T-cell (primary cell): ENCODE data around the gene PRKCA. TPM values are rescaled to one million over a fixed set of nuclear protein-coding genes. Genes with fewer than 3 reads are reported as not detected.

Experiments
- ATAC-seq, 4 experiments: fragments of 200-7000 bp in 3 of 4; fragments of 150-1000 bp in 1 of 4; cut with Tn5 transposase; replicated peaks in 1 of 4; 1 replicate in 3 of 4; 2 replicates in 1 of 4; pipeline ENCODE4 v1.10.0; 2021; ENCODE audit warnings: moderate library complexity in 3 of 4, mild to moderate bottlenecking in 2 of 4, moderate number of reproducible peaks in 1 of 4
- CTCF ChIA-PET, 2 donors: fragments of 300-600 bp; sonication (Branson Sonifier 250); formaldehyde crosslinking; loops; one replicate each; lab custom pipeline; 2022; ENCODE audit warnings: antibody characterized with exemption in 2 of 2; lab: Charles Lee
- POLR2A ChIA-PET, 2 donors: fragments of 300-600 bp; sonication (Branson Sonifier 250); formaldehyde crosslinking; loops; one replicate each; lab custom pipeline; 2022; ENCODE audit warnings: antibody characterized with exemption in 2 of 2; lab: Charles Lee
- DNase-seq, 35 experiments: peaks; one replicate each; pipeline versions ENCODE4 v3.0.0 to v3.0.0-alpha.2; 2013 to 2023
- H3K27ac ChIP-seq: one replicate; pipeline ENCODE4 v1.5.1; 2013; ENCODE audit warnings: low read length
- H3K27me3 ChIP-seq, 2 experiments: replicated peaks in 1 of 2; 1 replicate in 1 of 2; 2 replicates in 1 of 2; pipeline versions ENCODE4 v1.6.1 to v1.7.0; 2013; ENCODE audit warnings: low read length in 1 of 2, mixed read lengths in 1 of 2; ENCODE audit not compliant: control insufficient read depth in 2 of 2, insufficient read depth in 2 of 2; ENCODE audit errors: extremely low read depth in 1 of 2
- H3K36me3 ChIP-seq, 2 donors: 1 replicate in 1 of 2; 2 replicates in 1 of 2; pipeline versions ENCODE4 v1.6.1 to v1.7.0; 2013; ENCODE audit warnings: low read length in 1 of 2; ENCODE audit not compliant: control insufficient read depth in 2 of 2, insufficient read depth in 1 of 2; ENCODE audit errors: extremely low read depth in 1 of 2
- H3K4me1 ChIP-seq, 2 experiments: 1 replicate in 1 of 2; 2 replicates in 1 of 2; pipeline versions ENCODE4 v1.6.1 to v1.7.0; 2013; ENCODE audit warnings: low read length in 2 of 2, mixed read lengths in 1 of 2; ENCODE audit not compliant: insufficient read depth in 2 of 2, control insufficient read depth in 1 of 2; ENCODE audit errors: extremely low read depth in 1 of 2
- H3K4me3 ChIP-seq, 2 donors: 1 replicate in 1 of 2; 2 replicates in 1 of 2; pipeline versions ENCODE4 v1.5.1 to v1.7.0; 2013; ENCODE audit warnings: mild to moderate bottlenecking in 2 of 2, low read length in 1 of 2, moderate library complexity in 1 of 2; ENCODE audit not compliant: control insufficient read depth in 1 of 2; ENCODE audit errors: extremely low read depth in 1 of 2
- H3K9me3 ChIP-seq: 2 replicates; pipeline ENCODE4 v1.7.0; 2013
- H3K27ac Mint-ChIP-seq, 2 donors: one replicate each; pipeline ENCODE4 v1.8.0; 2020 to 2021; ENCODE audit warnings: mild to moderate bottlenecking in 2 of 2, mixed read lengths in 2 of 2
- H3K27me3 Mint-ChIP-seq, 2 donors: one replicate each; pipeline ENCODE4 v1.8.0; 2021 to 2022; ENCODE audit warnings: mixed read lengths in 2 of 2
- H3K36me3 Mint-ChIP-seq: one replicate; pipeline ENCODE4 v1.8.0; 2021; ENCODE audit warnings: mixed read lengths
- H3K4me1 Mint-ChIP-seq, 3 donors: one replicate each; pipeline ENCODE4 v1.8.0; 2020 to 2022; ENCODE audit warnings: mixed read lengths in 3 of 3, mild to moderate bottlenecking in 1 of 3
- H3K4me3 Mint-ChIP-seq, 3 donors: one replicate each; pipeline ENCODE4 v1.8.0; 2020 to 2022; ENCODE audit warnings: mild to moderate bottlenecking in 3 of 3, mixed read lengths in 3 of 3, moderate library complexity in 3 of 3
- H3K9me3 Mint-ChIP-seq, 3 donors: one replicate each; pipeline ENCODE4 v1.8.0; 2020 to 2022; ENCODE audit warnings: mixed read lengths in 3 of 3
- WGBS: methylation state at CpG from one replicate; pipeline ENCODE4 v1.1.5; 2013; ENCODE audit warnings: missing lambda C conversion rate; ENCODE audit not compliant: insufficient coverage; 5-methylcytosine and 5-hydroxymethylcytosine counted together
- total RNA-seq, 35 experiments: library from RNA in 6 of 35; stranded (reverse) in 6 of 35; fragments of 120-200 nt in 1 of 35; gene quantifications; one replicate each; pipeline versions ENCODE4 v1.2.1 to v1.2.4 and lab custom pipeline; 2013 to 2026

PRKCA gene
- total RNA-seq, 5 donors from 2014 or later (not counting 1 experiment from before 2014, with no cell fraction given), result 75.9 to 128 (median 82.0) TPM

DNA sequence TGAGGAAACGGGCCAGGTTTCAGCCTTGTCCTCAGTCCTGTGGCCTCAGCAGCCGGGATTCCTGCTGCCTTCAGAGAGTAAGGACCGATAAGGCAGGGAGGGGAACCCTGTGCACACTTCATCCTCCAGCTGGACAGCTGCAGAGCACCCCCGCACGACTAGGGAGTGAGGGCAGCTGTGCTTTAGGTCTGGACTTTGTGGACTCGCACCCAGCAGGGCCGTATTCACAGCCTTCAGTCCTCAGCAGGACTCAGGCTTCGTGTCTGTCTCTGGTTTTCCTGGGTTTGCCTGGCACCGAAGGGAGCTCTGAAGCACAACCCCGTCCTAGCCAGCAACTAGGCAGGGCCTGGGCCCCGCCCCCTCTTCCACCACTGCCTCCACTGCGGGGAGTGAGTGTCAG is 486.7 kb downstream of the PRKCA start:
- Histone ChIP-seq H3K36me3 (peaks cover 6 to 69% of the 10 kb centered on the region in 2 donors), H3K4me3 (no peak overlapping the region), H3K9me3 (no peaks in the 10 kb centered on the region), H3K27ac (no peak overlapping the region), H3K27me3 (no peaks in the 10 kb centered on the region), H3K4me1 (peaks cover 0 to 3% of the 10 kb centered on the region in 2 experiments)
- ChIA-PET POLR2A (no interaction called here), CTCF (no interaction called here)
- no peak for ATAC-seq
- 95% methylated on average over 11 of the region's 12 CpGs for WGBS
- DNase-seq, result no peak
- H3K36me3 Mint-ChIP-seq, result peaks cover 58% of the 10 kb centered on the region
- H3K27ac Mint-ChIP-seq, result no peak overlapping the region
- no peaks in the 10 kb centered on the region for H3K27me3 Mint-ChIP-seq
- no peak overlapping the region for H3K4me3 Mint-ChIP-seq
- H3K4me1 Mint-ChIP-seq, result peaks cover 6 to 23% (median 10%) of the 10 kb centered on the region in 3 donors
- H3K9me3 Mint-ChIP-seq, result no peaks in the 10 kb centered on the region

DNA sequence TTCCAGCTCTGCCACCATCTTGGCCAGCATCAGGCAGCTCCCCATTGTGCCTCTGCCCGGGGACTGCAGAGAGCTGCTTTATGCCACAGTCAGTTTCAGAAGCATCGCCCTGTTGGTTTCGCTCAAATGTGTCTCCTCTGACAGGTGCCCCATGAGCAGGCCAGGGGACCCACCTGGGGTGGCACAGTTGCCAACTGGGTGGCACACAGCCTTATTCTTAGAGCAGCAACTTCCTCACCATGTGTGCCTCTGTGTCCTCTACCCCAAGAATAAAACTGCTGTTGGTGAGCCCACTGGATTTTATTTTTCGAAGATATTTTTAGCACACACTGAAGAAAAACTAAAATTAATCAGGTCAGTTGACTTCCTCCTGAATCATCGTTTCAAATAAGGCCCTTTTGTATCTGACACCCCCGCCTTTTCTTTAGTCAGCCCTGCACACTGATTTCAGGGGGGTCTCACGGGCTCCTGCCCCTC is 487.6 kb downstream of the PRKCA start:
- Histone ChIP-seq H3K27me3 (no peaks in the 10 kb centered on the region), H3K9me3 (no peaks in the 10 kb centered on the region), H3K36me3 (peaks cover 6 to 67% of the 10 kb centered on the region in 2 donors), H3K4me3 (no peak overlapping the region), H3K27ac (no peak overlapping the region), H3K4me1 (peaks cover 0 to 3% of the 10 kb centered on the region in 2 experiments)
- H3K4me1 Mint-ChIP-seq, result peaks cover 6 to 23% (median 10%) of the 10 kb centered on the region in 3 donors
- DNase-seq, result no peak
- H3K27me3 Mint-ChIP-seq, result no peaks in the 10 kb centered on the region
- H3K36me3 Mint-ChIP-seq, result peaks cover 60% of the 10 kb centered on the region
- ChIA-PET POLR2A (no interaction called here), CTCF (no interaction called here)
- no peak for ATAC-seq
- WGBS, result 85% methylated on average over 3 of the region's 7 CpGs
- H3K27ac Mint-ChIP-seq, result peak overlapping the region in 1 of 2 donors; percentile 34
- H3K9me3 Mint-ChIP-seq, result no peaks in the 10 kb centered on the region
- no peak overlapping the region for H3K4me3 Mint-ChIP-seq

- no peaks in the 10 kb centered on the region for H3K9me3 ChIP-seq
- DNase-seq (no peak), ATAC-seq (no peak)
- POLR2A ChIA-PET, result no interaction called here
- H3K4me3 ChIP-seq, result no peak overlapping the region
- H3K27me3 ChIP-seq, result no peaks in the 10 kb centered on the region
- H3K27ac ChIP-seq, result no peak overlapping the region
- no peaks in the 10 kb centered on the region for H3K9me3 Mint-ChIP-seq
- peak overlapping the region in 1 of 2 donors; percentile 34 for H3K27ac Mint-ChIP-seq
- no peak overlapping the region for H3K4me3 Mint-ChIP-seq
- H3K4me1 Mint-ChIP-seq, result peaks cover 6 to 23% (median 10%) of the 10 kb centered on the region in 3 donors
- 97% methylated on average over 6 of the region's 11 CpGs for WGBS
- no peaks in the 10 kb centered on the region for H3K27me3 Mint-ChIP-seq
- H3K36me3 Mint-ChIP-seq, result peaks cover 62% of the 10 kb centered on the region
- H3K4me1 ChIP-seq, result peaks cover 0 to 3% of the 10 kb centered on the region in 2 experiments
- CTCF ChIA-PET, result no interaction called here
- H3K36me3 ChIP-seq, result peaks cover 6 to 73% of the 10 kb centered on the region in 2 donors
Measured at GRCh38 chr17:66790501-66791061, 488.2 kb downstream of the PRKCA start.

GRCh38 chr17:66791347-66791746 is 488.9 kb downstream of the PRKCA start:
- H3K4me1 ChIP-seq, result peaks cover 0 to 3% of the 10 kb centered on the region in 2 experiments
- DNase-seq (peak in 2 of 35 experiments; percentile 2 to 4), ATAC-seq (peak in 2 of 4 experiments; percentile 23 to 48)
- POLR2A ChIA-PET, result no interaction called here
- 54% methylated on average over 15 of the region's 15 CpGs for WGBS
- Mint-ChIP-seq H3K9me3 (no peaks in the 10 kb centered on the region), H3K36me3 (peaks cover 66% of the 10 kb centered on the region), H3K4me3 (no peak overlapping the region), H3K4me1 (peaks cover 6 to 23% (median 10%) of the 10 kb centered on the region in 3 donors), H3K27ac (peak overlapping the region; percentile 56 to 66), H3K27me3 (no peaks in the 10 kb centered on the region)
- no peak overlapping the region for H3K27ac ChIP-seq
- H3K4me3 ChIP-seq, result no peak overlapping the region
- no peaks in the 10 kb centered on the region for H3K9me3 ChIP-seq
- no peaks in the 10 kb centered on the region for H3K27me3 ChIP-seq
- CTCF ChIA-PET, result interaction anchor here in 1 of 2 donors (0.6 kb wide), 1 partner anchor 467 kb away, joined by 5 read pairs; no protein-coding TSS in a partner anchor
- peaks cover 6 to 76% of the 10 kb centered on the region in 2 donors for H3K36me3 ChIP-seq

DNA sequence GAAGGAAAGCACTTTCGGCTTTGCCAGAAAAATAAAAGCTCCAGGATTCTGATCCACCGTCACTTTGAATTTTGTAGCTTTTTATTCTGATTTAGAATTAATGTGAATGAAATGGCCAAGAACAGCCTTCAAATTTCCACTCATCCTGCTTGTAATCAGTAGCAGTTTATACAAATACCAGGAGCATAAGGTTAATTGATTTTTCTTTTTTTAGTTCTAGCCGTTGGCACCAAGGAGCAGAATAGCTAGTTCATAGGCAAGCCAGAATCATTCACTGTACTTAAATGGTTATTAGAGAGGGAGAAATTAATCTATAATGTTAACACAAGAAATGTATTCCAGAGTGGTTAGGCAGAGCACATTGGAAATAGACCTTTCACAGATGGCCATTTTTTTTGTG is 491.4 kb downstream of the PRKCA start:
- ChIA-PET CTCF (interaction anchor here in 1 of 2 donors (0.6 kb wide), 1 partner anchor 726 kb away, joined by 3 read pairs; no protein-coding TSS in a partner anchor), POLR2A (no interaction called here)
- Mint-ChIP-seq H3K4me3 (no peak overlapping the region), H3K27ac (no peak overlapping the region), H3K9me3 (no peaks in the 10 kb centered on the region), H3K27me3 (no peaks in the 10 kb centered on the region), H3K4me1 (peaks cover 6 to 23% (median 10%) of the 10 kb centered on the region in 3 donors), H3K36me3 (peaks cover 58% of the 10 kb centered on the region)
- Histone ChIP-seq H3K4me3 (no peak overlapping the region), H3K27me3 (no peaks in the 10 kb centered on the region), H3K9me3 (no peaks in the 10 kb centered on the region), H3K4me1 (peaks cover 0 to 3% of the 10 kb centered on the region in 2 experiments), H3K27ac (no peak overlapping the region), H3K36me3 (peaks cover 6 to 70% of the 10 kb centered on the region in 2 donors)
- DNase-seq (no peak), ATAC-seq (no peak)
- WGBS, result no CpG with 5 or more reads among the region's 3 CpGs

GRCh38 chr17:66795486-66795885 is 493.1 kb downstream of the PRKCA start:
- Histone ChIP-seq H3K4me1 (peaks cover 0 to 3% of the 10 kb centered on the region in 2 experiments), H3K36me3 (peaks cover 0 to 54% of the 10 kb centered on the region in 2 donors), H3K27ac (no peak overlapping the region), H3K27me3 (no peaks in the 10 kb centered on the region), H3K9me3 (no peaks in the 10 kb centered on the region), H3K4me3 (no peak overlapping the region)
- DNase-seq (no peak), ATAC-seq (no peak)
- Mint-ChIP-seq H3K27ac (no peak overlapping the region), H3K4me1 (peaks cover 6 to 13% (median 9%) of the 10 kb centered on the region in 3 donors), H3K27me3 (no peaks in the 10 kb centered on the region), H3K9me3 (no peaks in the 10 kb centered on the region), H3K36me3 (peaks cover 49% of the 10 kb centered on the region), H3K4me3 (no peak overlapping the region)
- ChIA-PET CTCF (no interaction called here), POLR2A (interaction anchor here in 1 of 2 donors (1.0 kb wide), 1 partner anchor 9 kb away, joined by 3 read pairs; no protein-coding TSS in a partner anchor)
- 100% methylated on average over 1 of the region's 3 CpGs for WGBS
